Fibroblast of the conjunctiva (primary cell): ENCODE results near the gene MICAL3.

ENCODE experiments used
- DNase-seq: peaks from one replicate; pipeline ENCODE4 v3.0.0-alpha.2; 2010; ENCODE audit warnings: low read depth

MICAL3 gene

DNA sequence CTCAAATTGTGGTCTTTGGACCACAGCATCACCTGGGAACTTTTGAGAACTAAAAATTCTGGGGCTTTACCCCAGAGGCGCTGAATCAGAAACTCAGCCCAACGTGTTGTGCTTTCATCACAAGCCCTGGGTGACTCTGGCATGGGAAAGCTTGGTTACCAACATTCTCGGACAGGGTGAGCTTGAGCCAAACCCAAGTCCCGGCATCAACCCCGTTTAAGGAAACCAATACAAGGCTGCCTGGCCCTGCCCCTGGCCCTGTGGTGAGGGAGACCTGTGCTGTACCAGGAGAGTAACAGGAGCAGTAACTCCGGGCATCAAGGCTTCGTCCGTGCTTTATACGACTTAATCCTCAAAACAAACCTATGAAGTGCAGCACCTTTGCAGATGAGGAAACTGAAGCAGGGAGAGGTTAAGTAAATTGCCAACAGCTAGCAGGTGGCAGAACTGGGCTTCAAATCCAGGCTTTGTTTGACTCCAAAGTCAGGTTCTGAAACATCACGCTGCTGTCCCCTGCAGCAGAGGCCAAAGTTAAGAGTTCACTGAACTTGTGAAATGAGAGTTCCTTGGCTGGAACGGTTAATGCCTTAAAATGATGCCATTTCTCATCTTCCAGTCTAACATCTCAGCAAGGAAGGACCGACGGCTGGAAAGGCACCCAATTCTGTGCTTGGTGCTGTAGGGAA, 186.0 kb downstream of the MICAL3 start:
- no peak for DNase-seq

DNA sequence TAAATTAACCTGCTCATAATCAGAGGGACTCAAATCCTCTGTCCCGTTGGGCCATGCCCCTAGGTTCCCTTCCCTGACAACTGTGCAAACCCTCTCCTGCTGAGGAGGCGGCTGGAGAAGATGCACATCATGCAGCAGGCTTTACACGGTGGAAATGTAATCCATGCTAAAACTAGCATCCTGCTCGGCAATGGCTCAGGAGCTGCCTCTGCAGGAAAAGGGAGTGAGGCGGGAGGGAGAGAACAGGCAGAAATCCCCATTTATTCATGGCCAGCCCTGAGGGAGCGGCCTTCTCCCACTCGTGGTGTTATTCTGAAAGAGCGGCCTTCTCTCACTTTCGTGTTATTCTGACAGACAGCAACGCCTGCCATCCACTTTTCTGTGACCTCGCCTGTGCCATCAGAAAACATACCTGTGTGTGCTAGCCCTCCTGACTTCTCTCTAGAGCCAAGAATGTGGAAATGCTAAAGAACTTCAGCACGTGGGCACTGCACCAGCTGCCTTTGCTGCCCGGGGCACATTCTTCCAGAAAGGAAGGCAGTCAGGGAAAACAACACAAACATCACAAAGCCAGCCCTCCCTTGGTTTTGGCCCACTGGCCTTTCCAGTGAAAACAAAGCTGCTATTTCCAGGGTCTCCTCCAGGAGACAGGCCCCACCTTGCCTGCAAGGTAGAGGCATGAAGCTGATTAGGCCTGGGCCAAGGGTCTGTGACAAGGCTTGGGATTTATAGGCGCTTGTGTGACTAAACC, 187.2 kb downstream of the MICAL3 start:
- DNase-seq: no peak

DNA sequence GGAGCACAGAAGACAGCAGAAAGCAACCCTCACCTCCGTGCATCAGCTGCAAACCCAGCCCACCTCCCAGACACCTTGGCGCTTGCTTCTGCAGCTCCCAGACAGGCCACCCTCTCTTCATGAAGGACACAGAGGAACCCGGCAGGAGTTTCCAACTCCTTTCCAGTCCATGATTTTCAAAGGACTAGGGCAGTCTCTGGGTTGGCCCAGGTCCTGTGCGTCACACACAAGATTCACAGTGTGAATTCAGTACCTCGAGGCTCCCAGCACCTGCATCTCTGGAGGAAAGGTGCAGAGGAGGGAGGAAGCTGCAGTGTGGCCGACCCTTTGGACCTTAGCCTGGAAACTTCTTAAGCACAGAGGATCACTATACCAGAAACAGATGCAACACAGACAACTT, 189.1 kb downstream of the MICAL3 start:
- no peak for DNase-seq

DNA sequence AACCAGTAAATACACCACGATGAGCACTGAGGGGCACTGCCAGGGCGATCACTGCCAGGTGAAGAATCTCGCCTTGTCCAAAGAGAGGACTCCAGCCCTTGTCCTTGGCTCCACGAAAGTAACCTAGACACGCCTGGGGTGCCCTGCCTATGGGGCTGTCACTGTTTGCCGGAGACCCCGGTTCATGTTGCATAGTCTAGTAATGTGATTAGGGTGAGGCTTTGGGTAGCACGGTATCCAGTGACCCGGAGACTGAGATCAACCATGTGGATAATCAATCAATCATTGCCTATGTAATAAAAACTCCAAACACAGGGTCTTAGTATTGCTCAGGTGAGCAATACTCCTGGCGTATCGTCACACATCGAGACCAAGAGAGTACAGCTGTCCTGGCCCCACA, 190.9 kb downstream of the MICAL3 start:
- DNase-seq: no peak

DNA sequence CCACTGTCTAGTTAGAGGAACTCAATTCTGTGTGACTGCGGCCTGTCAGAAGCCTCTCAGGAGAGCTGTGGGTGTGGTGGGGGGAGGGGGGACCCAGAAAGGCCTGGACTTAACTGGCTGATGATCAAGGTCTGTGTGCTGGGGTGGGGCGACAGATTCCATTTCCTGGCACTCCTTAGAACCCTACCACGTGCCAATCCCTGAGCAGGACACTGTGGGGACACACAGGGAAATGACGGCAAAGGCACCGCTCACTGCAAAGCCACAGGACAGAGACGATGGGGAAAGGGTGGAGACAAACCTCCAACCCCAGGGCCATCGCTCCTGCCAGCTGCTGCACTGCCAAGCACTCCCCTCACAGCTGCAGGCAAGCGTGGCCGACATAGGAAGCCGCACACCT, 191.7 kb downstream of the MICAL3 start:
- DNase-seq: no peak

DNA sequence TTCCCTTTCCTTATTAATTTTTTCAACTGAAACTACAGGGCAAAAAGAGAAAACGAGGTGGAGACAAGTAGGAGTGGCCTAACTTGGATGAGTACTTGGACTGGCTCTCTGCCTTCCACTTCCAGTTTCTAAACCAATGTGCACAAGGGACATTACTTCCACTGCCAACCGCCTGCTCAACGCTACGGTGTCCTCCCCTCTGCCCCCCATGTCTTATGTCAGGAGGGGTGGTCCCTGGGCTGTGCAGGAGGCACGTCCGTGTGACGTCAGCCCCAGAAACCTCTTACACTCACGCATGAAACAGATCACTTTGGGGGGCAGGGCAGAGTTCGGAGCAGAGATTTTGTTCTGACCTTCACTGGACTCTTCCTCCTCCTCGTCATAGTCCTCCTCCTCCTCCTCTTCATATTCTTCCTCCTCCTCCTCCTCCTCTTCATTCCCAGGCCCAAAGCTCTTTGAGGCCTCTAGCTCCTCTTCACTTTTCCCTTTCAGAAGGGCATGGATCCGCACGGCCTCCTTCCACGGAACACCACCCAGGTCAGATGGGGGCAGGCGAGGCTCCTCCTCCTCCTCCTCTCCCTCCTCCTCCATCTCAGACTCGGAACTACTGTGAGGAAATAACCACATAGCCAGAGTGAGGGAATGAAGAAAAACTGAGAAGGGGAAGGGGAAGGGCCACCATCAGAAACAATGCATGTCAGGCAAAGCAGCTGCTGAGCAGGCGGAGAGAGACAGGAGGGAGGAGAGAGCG, 192.7 kb downstream of the MICAL3 start:
- no peak for DNase-seq

DNA sequence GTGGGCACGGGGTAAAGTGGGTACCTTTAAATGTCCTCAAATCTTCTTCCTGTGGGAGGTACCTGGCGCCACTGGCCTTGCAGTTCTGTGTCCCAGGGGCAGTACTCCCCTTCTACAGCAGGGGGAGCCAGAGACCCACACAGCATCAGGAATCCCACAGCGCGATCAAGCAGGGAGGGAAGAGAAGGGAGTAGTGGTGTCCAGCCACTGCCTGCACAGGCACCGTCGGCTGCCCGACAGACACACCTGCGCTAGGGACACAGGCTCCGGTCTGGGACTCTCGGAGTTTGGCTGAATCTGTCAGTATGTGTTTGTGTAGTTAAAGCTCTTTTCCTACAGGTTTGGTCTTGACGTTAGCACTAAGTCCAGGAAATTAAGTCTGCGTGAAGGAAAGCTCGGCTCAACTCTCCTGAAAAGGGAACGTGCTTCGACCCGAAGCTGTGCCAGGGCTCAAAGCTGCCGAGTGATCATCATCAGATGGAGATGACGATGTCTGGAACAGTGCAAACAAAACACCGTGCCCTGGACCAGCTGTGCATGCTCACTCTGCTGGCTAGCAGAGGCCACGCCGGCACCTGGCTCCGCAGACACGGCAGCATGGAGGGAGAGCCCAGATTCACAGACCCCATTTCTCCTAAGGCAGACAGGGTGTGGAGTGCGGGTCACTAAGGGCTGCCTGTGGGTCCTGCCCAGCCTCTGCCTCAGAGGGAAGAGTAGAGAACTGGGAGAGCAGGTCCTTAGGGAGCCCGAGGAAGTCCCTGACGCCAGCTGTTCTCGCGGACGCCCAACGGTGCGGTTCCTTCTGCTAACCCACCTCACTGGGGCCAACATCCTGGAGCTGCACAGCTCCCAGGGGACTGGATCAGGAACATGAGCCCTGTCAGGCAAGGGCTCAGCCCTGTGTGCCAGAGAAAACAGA, 194.1 kb downstream of the MICAL3 start:
- peak; percentile 65 for DNase-seq

DNA sequence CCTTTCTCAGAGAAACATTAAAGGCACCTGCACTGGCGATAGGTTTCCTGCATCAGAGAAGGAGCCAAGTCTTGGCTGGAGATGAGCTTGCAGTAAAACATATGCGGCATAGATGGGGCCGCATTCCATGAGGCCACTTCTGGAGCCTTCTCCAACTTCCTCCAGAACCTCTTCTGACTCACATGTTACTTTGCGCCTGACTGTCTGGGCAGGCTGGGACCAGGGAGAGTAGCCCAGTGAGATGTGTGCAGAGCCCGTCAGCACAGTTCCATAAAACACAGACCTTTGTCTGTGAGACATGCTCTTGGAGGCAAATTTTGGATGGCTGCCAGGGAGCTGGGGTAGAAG, 194.7 kb downstream of the MICAL3 start:
- no peak for DNase-seq

DNA sequence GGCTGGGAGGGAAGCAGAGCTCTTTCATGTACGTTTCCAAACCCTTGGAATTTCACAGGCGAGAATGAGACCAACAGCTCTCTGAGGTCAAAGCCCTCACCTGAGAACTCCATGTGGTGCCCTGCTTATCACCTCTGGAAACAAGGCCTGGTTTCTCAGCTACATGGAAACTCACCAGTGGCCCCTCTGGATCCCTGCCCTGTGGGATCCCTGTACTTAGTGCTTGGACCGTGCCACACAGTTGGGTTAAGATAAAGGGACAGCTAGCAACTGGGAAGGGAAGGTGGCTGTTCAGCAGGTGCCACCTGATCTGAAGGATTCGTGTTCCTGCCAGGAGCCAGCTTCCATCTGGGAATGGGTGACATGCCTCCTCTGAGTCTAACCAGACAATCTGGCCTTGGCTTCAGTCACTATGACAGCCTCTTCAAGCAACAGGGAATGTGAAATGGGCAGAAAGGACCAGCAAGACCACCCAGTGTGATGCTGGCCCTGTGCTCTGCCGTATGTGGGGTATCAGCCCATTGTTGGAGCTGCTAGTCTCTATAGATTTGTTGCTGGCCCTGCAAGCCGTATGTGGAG, 195.8 kb downstream of the MICAL3 start:
- DNase-seq: no peak

DNA sequence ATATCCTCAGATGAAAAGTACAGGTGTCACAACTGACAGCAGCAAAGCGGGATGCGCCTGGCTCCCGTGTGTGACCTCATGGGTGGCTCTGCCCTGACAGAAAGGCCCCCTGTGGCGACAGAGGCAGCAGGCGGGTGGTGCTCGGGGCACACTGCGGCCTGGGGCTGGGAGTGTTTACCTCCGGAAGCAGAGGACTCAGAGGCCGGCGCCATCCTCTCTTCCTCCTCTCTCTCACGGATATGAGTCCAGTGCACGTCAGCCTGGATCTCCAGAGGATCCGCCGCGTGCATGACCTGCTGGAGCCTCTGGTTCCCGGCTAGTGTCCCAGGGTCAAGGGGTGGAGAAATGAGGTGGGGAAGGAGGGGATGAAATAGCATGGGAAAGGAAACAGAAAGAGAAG, 196.9 kb downstream of the MICAL3 start:
- DNase-seq: no peak

DNA sequence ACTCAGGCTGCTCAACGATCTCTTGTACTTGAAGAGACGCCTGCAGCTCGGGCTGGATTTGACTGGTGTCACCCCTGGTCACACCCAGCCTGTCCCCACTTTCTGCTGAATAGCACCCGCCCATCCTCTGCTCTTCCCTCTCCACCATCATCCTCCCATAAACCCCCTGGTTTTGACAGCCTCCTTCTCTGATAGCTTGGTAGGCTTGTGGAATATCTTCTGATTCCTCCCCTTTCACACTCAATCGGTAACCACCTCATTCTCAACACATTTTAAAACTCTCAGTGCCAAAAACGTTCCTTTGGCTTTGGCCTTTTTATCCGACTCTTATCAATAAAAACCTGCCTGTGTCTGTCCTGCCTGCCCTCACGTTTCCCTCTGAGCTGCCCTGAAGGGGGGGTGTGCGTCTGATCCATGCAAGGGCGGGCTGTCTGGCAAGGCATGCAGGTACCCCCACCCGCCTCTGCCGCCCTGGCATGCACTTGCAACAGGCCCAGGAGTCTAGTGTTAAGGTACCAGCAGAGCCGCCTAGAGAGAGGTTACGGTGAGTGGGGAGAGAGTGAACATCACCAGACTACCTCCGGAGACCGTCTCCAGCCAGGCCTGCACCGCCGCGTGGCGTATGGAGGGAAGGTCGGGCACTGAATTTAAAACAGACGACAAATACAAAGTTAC, 198.3 kb downstream of the MICAL3 start:
- DNase-seq: no peak

DNA sequence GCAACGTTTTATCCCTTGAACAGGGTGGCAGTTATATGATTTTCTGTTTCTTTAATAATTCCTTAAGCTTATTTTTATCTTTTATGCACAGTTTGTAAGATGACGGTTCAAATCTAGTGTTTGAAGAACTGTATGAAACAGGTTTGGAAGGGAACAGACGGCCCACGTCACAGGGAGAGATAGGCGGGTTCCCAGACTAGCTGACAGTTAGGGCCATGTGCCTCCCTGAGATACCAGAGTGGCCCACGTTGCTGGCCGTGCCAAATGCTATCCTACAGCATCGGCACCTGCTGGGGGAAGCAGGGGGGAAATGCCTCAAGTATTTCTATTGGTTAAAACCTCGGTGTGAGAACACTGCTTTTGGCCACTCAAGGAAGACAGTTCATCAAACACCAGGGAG, 199.9 kb downstream of the MICAL3 start:
- DNase-seq: no peak

DNA sequence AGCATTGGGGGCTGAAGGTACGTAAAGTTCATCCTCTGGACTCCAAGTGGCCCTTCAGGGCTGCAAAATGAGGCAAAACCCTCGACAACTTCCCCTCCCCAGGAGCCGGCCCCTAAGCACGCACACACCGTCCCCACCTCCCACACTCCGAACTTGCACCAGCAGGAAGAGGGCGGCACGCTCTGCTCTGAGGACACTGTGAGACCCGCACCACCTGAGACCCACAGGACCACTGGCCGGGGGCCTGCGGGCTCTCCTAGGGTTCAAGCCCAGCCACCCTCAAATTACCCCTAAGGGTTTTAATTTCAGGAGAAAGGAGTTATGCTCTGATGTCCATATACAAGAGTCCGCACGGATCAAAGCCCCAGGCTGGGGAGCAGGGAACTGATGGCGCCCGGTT, 200.4 kb downstream of the MICAL3 start:
- no peak for DNase-seq

DNA sequence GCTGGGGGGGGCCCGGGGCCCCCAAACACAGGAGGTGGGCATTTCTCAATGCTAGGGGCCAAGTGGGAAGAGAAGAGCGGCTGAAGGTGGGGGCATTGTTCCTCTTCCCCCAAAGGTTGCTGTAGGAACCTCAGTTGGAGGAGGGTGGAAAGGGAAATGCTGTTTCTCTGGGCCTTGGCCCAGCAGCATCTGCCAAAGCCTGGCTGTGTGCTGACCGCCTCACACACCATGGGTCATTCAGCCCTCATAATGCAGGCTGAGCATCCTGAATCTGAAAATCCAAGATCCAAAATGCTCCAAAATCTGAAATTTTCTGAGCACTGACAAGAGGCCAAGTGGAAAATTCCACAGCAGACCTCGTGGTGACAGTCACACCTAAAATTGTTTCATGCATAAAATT, 201.1 kb downstream of the MICAL3 start:
- no peak for DNase-seq

DNA sequence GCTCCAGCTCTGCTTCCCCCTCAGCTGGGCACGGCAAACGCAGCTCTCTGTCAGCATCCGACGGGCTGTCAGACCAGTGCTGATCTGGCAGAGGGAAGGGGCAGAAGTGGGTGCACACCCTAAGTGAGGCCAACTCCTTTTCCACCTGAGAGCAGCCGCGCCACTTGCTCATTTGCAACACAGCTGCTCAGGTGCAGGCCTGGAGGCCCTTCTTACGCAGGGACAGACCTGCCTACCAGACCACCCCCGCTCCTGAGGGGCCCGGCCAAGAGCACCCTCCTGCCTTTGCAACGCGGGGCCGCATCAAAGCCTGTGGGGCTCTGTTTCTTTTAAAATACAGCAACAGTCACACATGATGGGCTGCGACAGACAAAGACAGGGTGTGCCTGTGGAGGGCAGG, 202.3 kb downstream of the MICAL3 start:
- no peak for DNase-seq

DNA sequence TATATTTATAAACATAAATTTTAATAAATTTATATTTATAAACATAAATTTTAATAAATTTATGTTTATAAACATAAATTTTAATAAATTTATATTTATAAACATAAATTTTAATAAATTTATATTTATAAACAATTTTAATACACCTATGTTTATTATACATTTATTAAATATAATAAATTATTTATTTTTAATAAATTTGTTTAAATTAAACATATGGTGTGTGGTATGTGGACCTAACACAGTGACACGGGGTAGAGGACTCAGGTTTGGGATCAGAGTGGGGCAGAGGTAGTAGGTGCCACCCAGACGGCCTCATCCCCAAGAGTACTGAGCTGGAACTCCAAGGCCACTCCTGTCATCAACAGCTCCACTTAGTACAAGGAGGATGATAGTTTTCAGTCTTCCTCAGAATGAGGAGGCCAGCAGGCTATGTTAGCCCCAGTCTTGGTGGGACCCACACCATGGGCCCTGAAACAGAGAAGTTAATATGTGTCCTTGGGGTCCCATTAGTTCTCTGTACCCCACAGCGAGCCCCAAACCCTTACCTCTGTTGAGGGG, 203.4 kb downstream of the MICAL3 start:
- DNase-seq: no peak

DNA sequence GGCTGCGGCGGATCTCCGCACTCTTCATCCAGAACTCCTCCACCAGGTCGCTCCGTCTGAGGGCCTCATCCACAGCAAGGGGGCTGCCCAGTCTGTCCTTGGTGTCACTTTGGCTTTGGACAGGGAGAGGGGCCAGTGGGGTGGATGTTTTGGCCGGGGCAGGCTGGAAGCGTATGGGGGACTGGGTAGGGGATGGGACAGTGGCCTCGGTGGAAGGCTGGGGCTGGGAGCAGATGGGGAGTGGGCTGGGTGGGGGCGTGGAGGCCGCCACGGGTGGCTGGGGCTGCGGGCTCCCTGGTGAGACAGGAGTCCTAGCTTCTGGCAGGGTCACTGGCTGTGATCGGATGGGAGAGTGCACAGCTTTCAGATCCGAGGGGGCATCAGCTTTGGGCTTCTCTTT, 205.7 kb downstream of the MICAL3 start:
- DNase-seq: no peak

DNA sequence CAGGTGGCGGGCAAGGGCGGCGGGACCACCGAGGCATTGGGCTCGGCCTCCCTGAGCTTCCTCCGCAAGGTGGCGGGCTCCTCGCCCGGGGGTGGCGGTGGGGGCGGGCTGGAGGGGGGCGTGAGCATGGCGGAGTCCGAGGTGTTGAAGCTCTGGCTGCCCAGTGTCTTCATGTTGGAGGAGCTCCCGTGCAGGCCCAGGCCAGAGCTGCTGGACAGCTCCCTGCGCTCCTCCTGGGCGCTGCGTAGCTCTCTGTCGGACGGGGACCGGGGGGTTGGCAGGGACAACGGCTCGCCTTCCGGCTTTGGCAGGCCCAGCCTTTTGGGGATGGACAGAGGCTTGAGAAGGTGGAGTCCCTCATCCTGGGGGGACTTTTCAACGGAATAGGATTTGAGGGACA, 206.2 kb downstream of the MICAL3 start:
- no peak for DNase-seq

DNA sequence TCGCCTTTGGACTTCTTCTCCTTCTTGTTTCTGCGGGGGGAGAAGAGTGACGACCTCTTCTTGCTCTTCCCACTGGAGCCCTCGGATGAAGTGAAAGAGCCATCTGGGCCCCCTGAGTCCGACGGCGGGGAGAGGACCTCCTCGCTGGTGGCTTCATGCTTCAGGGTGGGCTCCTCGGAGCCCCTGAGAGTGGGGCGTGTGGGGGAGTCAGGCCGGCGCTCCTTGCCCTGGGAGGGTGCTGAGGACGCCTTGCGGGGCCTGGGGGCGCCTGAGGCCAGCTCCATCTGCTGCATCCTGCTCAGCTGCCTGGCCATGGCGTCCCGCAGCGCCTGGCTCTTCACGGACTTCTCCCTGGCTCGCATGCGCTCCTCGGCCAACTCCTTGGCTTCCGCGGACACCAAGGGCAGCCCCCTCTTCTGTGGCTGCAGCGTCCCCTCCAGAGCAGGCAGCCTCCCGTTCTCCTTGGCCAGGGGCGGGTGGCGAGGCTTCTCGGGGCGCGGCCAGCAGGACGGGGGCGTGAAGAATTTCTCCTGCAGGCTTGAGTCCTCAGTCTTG, 206.8 kb downstream of the MICAL3 start:
- no peak for DNase-seq

DNA sequence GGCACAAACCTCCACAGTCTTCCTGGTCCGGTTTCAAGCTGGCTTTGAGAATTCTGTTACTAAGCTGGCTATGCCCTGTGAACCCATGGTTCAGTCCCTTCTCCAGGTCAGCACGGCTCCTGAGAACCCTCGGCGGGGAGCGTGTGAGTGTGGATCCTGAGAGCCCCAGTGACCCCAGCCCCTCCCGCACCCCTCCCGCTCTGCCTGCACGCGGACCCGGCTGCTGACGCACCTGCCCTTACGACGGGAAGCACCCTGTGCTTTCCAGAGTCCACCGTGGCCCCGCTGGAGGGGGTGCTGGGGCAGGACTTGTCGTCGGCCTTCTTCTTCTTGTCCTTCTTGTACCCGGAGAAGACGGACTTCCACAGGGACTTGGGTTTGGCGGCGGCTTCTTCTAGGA, 207.3 kb downstream of the MICAL3 start:
- DNase-seq: no peak

DNA sequence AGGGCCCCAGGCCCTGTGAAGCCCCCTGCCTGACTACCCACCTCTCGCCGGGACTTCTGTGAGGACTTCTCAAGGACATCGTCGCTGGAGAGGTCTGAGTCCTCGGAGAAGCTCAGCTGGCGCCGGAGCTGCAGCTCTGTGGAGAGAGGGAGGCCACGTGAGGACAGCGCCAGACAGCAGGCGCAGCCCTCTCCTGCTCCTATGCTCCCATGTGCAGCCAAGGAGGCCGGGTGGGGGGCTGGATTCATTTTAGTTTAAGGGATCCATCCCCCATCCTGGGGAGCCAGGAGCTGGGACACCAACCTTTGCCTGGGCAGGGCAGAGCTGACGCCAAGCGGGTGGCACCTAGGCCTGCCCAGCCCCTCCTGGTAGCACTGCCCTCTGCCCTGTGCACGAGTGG, 207.7 kb downstream of the MICAL3 start:
- no peak for DNase-seq
